H1 (cell line): ENCODE results near the gene PLA2G4A. TPM values are rescaled to one million over a fixed set of nuclear protein-coding genes. Genes with fewer than 3 reads are reported as not detected.

ENCODE experiments used
- CTCF ChIA-PET: fragments of 300-600 bp; sonication (Branson Sonifier 250); formaldehyde crosslinking; loops from one replicate; lab custom pipeline; 2021; ENCODE audit not compliant: partially characterized antibody; lab: Charles Lee
- POLR2A ChIA-PET: fragments of 300-600 bp; sonication (Branson Sonifier 250); formaldehyde crosslinking; loops from one replicate; lab custom pipeline; 2021; ENCODE audit warnings: inconsistent platforms; ENCODE audit not compliant: partially characterized antibody; lab: Charles Lee
- DNase-seq, 2 experiments: peaks; one replicate each; pipeline versions ENCODE4 v3.0.0 to v3.0.0-alpha.2; 2010 to 2022; ENCODE audit warnings: low spot score in 2 of 2, low read depth in 1 of 2, mixed read lengths in 1 of 2
- FAIRE-seq: peaks from 2 replicates; lab custom pipeline; 2011; peaks lifted over from hg19 to GRCh38; lab: Jason Lieb, UNC
- H2AFZ ChIP-seq: 2 replicates; pipeline ENCODE4 v1.8.1; 2012; ENCODE audit warnings: low read length, inconsistent platforms
- H2AK5ac ChIP-seq: 2 replicates; pipeline ENCODE4 v1.6.1; 2013; ENCODE audit warnings: low read depth, low read length
- H2BK120ac ChIP-seq: replicated peaks from 2 replicates; pipeline ENCODE3; 2013; ENCODE audit warnings: low read depth, low read length, inconsistent platforms
- H2BK12ac ChIP-seq: 2 replicates; pipeline ENCODE4 v1.6.1; 2013; ENCODE audit warnings: low read depth, low read length
- H2BK15ac ChIP-seq: 2 replicates; pipeline ENCODE4 v1.6.1; 2013; ENCODE audit warnings: low read length
- H2BK20ac ChIP-seq: 2 replicates; pipeline ENCODE4 v1.6.1; 2013; ENCODE audit warnings: low read length
- H2BK5ac ChIP-seq: 2 replicates; pipeline ENCODE4 v1.6.1; 2013; ENCODE audit warnings: low read depth, low read length
- H3K14ac ChIP-seq: 2 replicates; pipeline ENCODE4 v1.6.1; 2013; ENCODE audit warnings: inconsistent platforms; ENCODE audit not compliant: insufficient read length
- H3K18ac ChIP-seq: 2 replicates; pipeline ENCODE4 v1.6.1; 2013; ENCODE audit warnings: low read length; ENCODE audit errors: extremely low read depth
- H3K23ac ChIP-seq: 2 replicates; pipeline ENCODE4 v1.6.1; 2013; ENCODE audit warnings: inconsistent platforms; ENCODE audit not compliant: insufficient read length
- H3K23me2 ChIP-seq: 2 replicates; pipeline ENCODE4 v1.6.1; 2013; ENCODE audit warnings: low read depth, low read length
- H3K27ac ChIP-seq: 2 replicates; pipeline ENCODE4 v1.6.1; 2011; ENCODE audit warnings: low read depth, low read length, inconsistent platforms
- H3K27me3 ChIP-seq, 4 experiments: replicated peaks in 1 of 4; 1 replicate in 1 of 4; 2 replicates in 3 of 4; pipeline versions ENCODE4 v1.6.1 to v1.8.1; 2011 to 2013; ENCODE audit warnings: low read length in 3 of 4, mild to moderate bottlenecking in 3 of 4, inconsistent platforms in 2 of 4, mixed read lengths in 2 of 4, moderate library complexity in 1 of 4; ENCODE audit not compliant: control insufficient read depth in 3 of 4, insufficient read depth in 3 of 4; ENCODE audit errors: extremely low read depth in 1 of 4
- H3K36me3 ChIP-seq, 4 experiments: 2 replicates each; pipeline versions ENCODE4 v1.6.1 to v1.8.1; 2011 to 2013; ENCODE audit warnings: mild to moderate bottlenecking in 4 of 4, low read length in 3 of 4, moderate library complexity in 2 of 4, control low read depth in 1 of 4, inconsistent platforms in 1 of 4; ENCODE audit not compliant: insufficient read depth in 4 of 4, control insufficient read depth in 2 of 4
- H3K4ac ChIP-seq: replicated peaks from 2 replicates; pipeline ENCODE3; 2013; ENCODE audit warnings: low read length, low read depth, mixed read lengths, inconsistent platforms; ENCODE audit not compliant: insufficient read length
- H3K4me1 ChIP-seq, 4 experiments: replicated peaks in 1 of 4; 1 replicate in 1 of 4; 2 replicates in 3 of 4; pipeline versions ENCODE4 v1.6.1 to v1.8.1; 2011 to 2013; ENCODE audit warnings: low read length in 3 of 4, inconsistent platforms in 2 of 4, mixed read lengths in 1 of 4; ENCODE audit not compliant: insufficient read depth in 4 of 4, control insufficient read depth in 3 of 4
- H3K4me2 ChIP-seq, 2 experiments: 2 replicates each; pipeline versions ENCODE4 v1.6.1 to v1.8.1; 2011 to 2013; ENCODE audit warnings: low read depth in 2 of 2, low read length in 2 of 2, control low read depth in 1 of 2, inconsistent platforms in 1 of 2, mild to moderate bottlenecking in 1 of 2; ENCODE audit not compliant: insufficient read depth in 1 of 2
- H3K4me3 ChIP-seq, 4 experiments: fragments of 200-600, 300-600 bp in 1 of 4; sonication (generic), shearing (Covaris generic), sonication (Bioruptor Twin) in 1 of 4; 2 replicates each; pipeline versions ENCODE4 v1.5.1 to v1.8.1; 2011 to 2016; ENCODE audit warnings: low read length in 4 of 4, low read depth in 3 of 4, control low read depth in 2 of 4, inconsistent platforms in 2 of 4, mild to moderate bottlenecking in 2 of 4, mixed read lengths in 1 of 4, moderate library complexity in 1 of 4; ENCODE audit not compliant: insufficient read depth in 2 of 4; ENCODE audit errors: extremely low read depth in 1 of 4
- H3K56ac ChIP-seq: replicated peaks from 2 replicates; pipeline ENCODE3; 2013; ENCODE audit warnings: low read depth, mild to moderate bottlenecking, mixed read lengths, low read length, inconsistent platforms; ENCODE audit not compliant: insufficient read length
- H3K79me1 ChIP-seq: 2 replicates; pipeline ENCODE4 v1.6.1; 2013; ENCODE audit warnings: low read depth, low read length, control low read depth
- H3K79me2 ChIP-seq, 2 experiments: 2 replicates each; pipeline versions ENCODE4 v1.6.1 to v1.8.1; 2012 to 2013; ENCODE audit warnings: low read length in 2 of 2, mild to moderate bottlenecking in 2 of 2, inconsistent platforms in 1 of 2; ENCODE audit not compliant: insufficient read depth in 2 of 2, control insufficient read depth in 1 of 2
- H3K9ac ChIP-seq, 4 experiments: replicated peaks in 1 of 4; 1 replicate in 1 of 4; 2 replicates in 3 of 4; pipeline versions ENCODE4 v1.6.1 to v1.8.1; 2011 to 2013; ENCODE audit warnings: low read depth in 3 of 4, low read length in 3 of 4, control low read depth in 2 of 4, mild to moderate bottlenecking in 2 of 4, moderate library complexity in 2 of 4, inconsistent platforms in 1 of 4; ENCODE audit errors: extremely low read depth in 1 of 4
- H3K9me3 ChIP-seq, 2 experiments: 2 replicates each; pipeline versions ENCODE4 v1.6.1 to v1.8.1; 2012 to 2013; ENCODE audit warnings: mild to moderate bottlenecking in 2 of 2, moderate library complexity in 2 of 2, control low read depth in 1 of 2, inconsistent platforms in 1 of 2, low read depth in 1 of 2, low read length in 1 of 2, mixed read lengths in 1 of 2; ENCODE audit not compliant: insufficient read depth in 2 of 2
- H4K20me1 ChIP-seq, 2 experiments: replicated peaks in 1 of 2; 2 replicates each; pipeline versions ENCODE3 to v1.8.1; 2011 to 2013; ENCODE audit warnings: inconsistent platforms in 2 of 2, low read length in 2 of 2, mild to moderate bottlenecking in 1 of 2; ENCODE audit not compliant: insufficient read depth in 2 of 2, control insufficient read depth in 1 of 2
- H4K5ac ChIP-seq: 2 replicates; pipeline ENCODE4 v1.6.1; 2013; ENCODE audit warnings: low read length, low read depth, mixed read lengths, inconsistent platforms; ENCODE audit not compliant: insufficient read length
- H4K8ac ChIP-seq: 2 replicates; pipeline ENCODE4 v1.8.0; 2013; ENCODE audit warnings: mild to moderate bottlenecking, moderate library complexity, low read length, inconsistent platforms; ENCODE audit not compliant: insufficient read depth; ENCODE audit errors: extremely low read depth
- H4K91ac ChIP-seq: replicated peaks from 2 replicates; pipeline ENCODE3; 2013; ENCODE audit warnings: low read length, mixed read lengths, inconsistent platforms; ENCODE audit not compliant: insufficient read length
- CBX8 ChIP-seq: fragments of 300-800, 300-1000 bp; sonication (generic); IDR thresholded peaks from 2 replicates; pipeline ENCODE4 v1.7.1; 2016; ENCODE audit warnings: low read depth, low read length, borderline replicate concordance
- CTBP2 ChIP-seq: IDR thresholded peaks from 2 replicates; pipeline ENCODE4 v1.7.0; 2011; ENCODE audit warnings: borderline replicate concordance, mild to moderate bottlenecking, moderate library complexity, mixed read lengths, low read length; ENCODE audit not compliant: insufficient read depth, insufficient read length
- EP300 ChIP-seq, 2 experiments: IDR thresholded peaks; 1 replicate in 1 of 2; 2 replicates in 1 of 2; pipeline ENCODE4 v1.6.1; 2011 to 2012; ENCODE audit warnings: low read depth in 2 of 2, low read length in 2 of 2, mild to moderate bottlenecking in 2 of 2, borderline replicate concordance in 1 of 2, inconsistent platforms in 1 of 2, moderate library complexity in 1 of 2
- HDAC2 ChIP-seq, 2 experiments: fragments of 300-600 bp in 1 of 2; sonication (generic) in 1 of 2; IDR thresholded peaks; 2 replicates each; pipeline ENCODE4 v1.6.1; 2011 to 2012; ENCODE audit warnings: low read depth in 2 of 2, low read length in 2 of 2, mild to moderate bottlenecking in 2 of 2, moderate library complexity in 2 of 2, borderline replicate concordance in 1 of 2, inconsistent platforms in 1 of 2
- POU5F1 ChIP-seq: IDR thresholded peaks from 2 replicates; pipeline ENCODE4 v1.6.1; 2011; ENCODE audit warnings: low read depth, mild to moderate bottlenecking, low read length, moderate library complexity
- WGBS, 2 experiments: shearing (Covaris generic) in 1 of 2; methylation state at CpG; one replicate each; pipeline versions ENCODE4 v1.1.6 to v1.1.7; 2013 to 2015; ENCODE audit warnings: low lambda C conversion rate in 2 of 2, mixed read lengths in 2 of 2, inconsistent platforms in 1 of 2, low coverage in 1 of 2, missing lambda C conversion rate in 1 of 2; ENCODE audit not compliant: insufficient replicate concordance in 2 of 2, insufficient coverage in 1 of 2, insufficient read length in 1 of 2; ENCODE audit errors: extremely low coverage in 1 of 2, missing lambda C conversion rate in 1 of 2; 5-methylcytosine and 5-hydroxymethylcytosine counted together
- polyA plus RNA-seq, 7 experiments: library from polyadenylated mRNA; depleted of rRNA in 3 of 7; stranded (reverse) in 5 of 7; unstranded in 2 of 7; fragments of >200 nt in 5 of 7; fragments of 200-250 nt in 2 of 7; gene quantifications; 1 replicate in 5 of 7; 2 replicates in 1 of 7; 4 replicates in 1 of 7; pipeline versions ENCODE4 v1.2.1 to v1.2.3, GENCODE V29; 2011 to 2013; ENCODE audit warnings: missing spikeins in 2 of 7, mixed read lengths in 2 of 7
- total RNA-seq: library from RNA; stranded (reverse); fragmentation: NEBNext Ultra II Directional; extraction: Animal tissue kit (Norgen Biotek cat#: 25700); gene quantifications from 2 replicates; pipeline ENCODE4 v1.2.1, GENCODE V29; 2021

Gene PLA2G4A
- total and polyA plus RNA-seq, 2 of the 8 experiments (the other 6 are each of a cell fraction or from before 2014, with no cell fraction given) = 0.63 to 1.4 TPM

DNA sequence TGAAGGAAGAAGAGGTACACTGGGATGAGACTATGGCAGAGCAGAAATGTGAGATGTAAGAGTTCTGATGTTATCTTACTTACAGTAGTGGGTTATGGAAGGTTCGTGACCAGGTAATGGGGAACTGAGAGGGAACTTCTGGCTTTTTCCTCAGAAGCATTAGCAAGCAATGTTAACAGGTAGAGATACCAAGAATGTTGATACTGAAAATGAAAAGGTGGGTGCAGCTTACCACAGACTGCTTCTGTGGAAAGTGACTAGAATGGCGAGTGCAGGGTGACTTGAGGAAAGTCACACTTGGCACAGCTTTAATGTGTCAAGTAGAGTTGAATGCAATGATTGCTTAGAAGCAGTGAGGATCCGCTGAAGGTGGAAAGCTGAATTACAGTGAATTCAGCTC, 70.8 kb downstream of the PLA2G4A start:
- DNase-seq = no peak
- Histone ChIP-seq H3K4me1 (no peaks in the 10 kb centered on the region), H3K23ac (no peak overlapping the region), H2AK5ac (no peak overlapping the region), H3K79me1 (no peaks in the 10 kb centered on the region), H3K27ac (no peak overlapping the region), H3K27me3 (no peaks in the 10 kb centered on the region), H2BK120ac (no peak overlapping the region), H3K4ac (no peak overlapping the region), H4K8ac (no peak overlapping the region), H3K14ac (no peak overlapping the region), H4K91ac (no peak overlapping the region), H3K56ac (no peak overlapping the region), H3K9ac (no peak overlapping the region), H3K36me3 (no peaks in the 10 kb centered on the region), H3K9me3 (no peaks in the 10 kb centered on the region), H4K20me1 (no peaks in the 10 kb centered on the region), H2BK12ac (no peak overlapping the region), H2BK15ac (no peak overlapping the region), H2BK5ac (no peak overlapping the region), H3K23me2 (no peaks in the 10 kb centered on the region), H4K5ac (no peak overlapping the region), H2BK20ac (no peak overlapping the region), H3K4me3 (no peak overlapping the region), H3K79me2 (no peaks in the 10 kb centered on the region), H2AFZ (no peak overlapping the region), H3K4me2 (no peak overlapping the region), H3K18ac (no peak overlapping the region)
- no peak for FAIRE-seq
- no peak for TF ChIP-seq POU5F1
- no peak for TF ChIP-seq CTBP2
- TF ChIP-seq CBX8 = no peak
- no peak for TF ChIP-seq HDAC2 (IDR thresholded peaks at IDR 0.05; ENCODE audit: borderline replicate concordance in 1 of 2, low read depth in 2 of 2, low read length in 2 of 2)
- no peak for TF ChIP-seq EP300 (IDR thresholded peaks at IDR 0.05; ENCODE audit: borderline replicate concordance in 1 of 2, low read depth in 2 of 2, low read length in 2 of 2)
- ChIA-PET POLR2A (no interaction called here), CTCF (no interaction called here)
- WGBS, 2 experiments = 94% methylated on average over 3 of the region's 3 CpGs; no CpG with 5 or more reads in 1 of the 2 experiments
